Skeletal muscle cell (primary cell): ENCODE results near the gene ZNF600.
"Not testable (repeated sequence)": the region's sequence is repeated elsewhere in the genome, so short reads cannot be mapped to it uniquely, and the experiment has no call there.

ENCODE experiments used
- DNase-seq: peaks from one replicate; pipeline ENCODE4 v3.0.0-alpha.2; 2010; ENCODE audit warnings: low read depth
- H3K4me3 ChIP-seq: 2 replicates; pipeline ENCODE4 v1.5.1; 2011; ENCODE audit warnings: low read depth, mild to moderate bottlenecking, control low read depth, low read length, moderate library complexity

The ZNF600 gene

GRCh38 chr19:52743091-52743490 lies 43.5 kb downstream of the ZNF600 start:
- DNase-seq, result no peak
- H3K4me3 ChIP-seq, result no peak overlapping the region

- no peak overlapping the region for H3K4me3 ChIP-seq
- no peak for DNase-seq
These were observed 44.1 kb downstream of the ZNF600 start for GRCh38 chr19:52742516-52742915.

- H3K4me3 ChIP-seq, result no peak overlapping the region
- no peak for DNase-seq
These were observed 44.6 kb downstream of the ZNF600 start for GRCh38 chr19:52741951-52742485.

- DNase-seq, H3K4me3 ChIP-seq: not testable (repeated sequence)
These were observed 45.2 kb downstream of the ZNF600 start for GRCh38 chr19:52741371-52741770.

- H3K4me3 ChIP-seq, result no peak overlapping the region
- no peak for DNase-seq
These were observed 47.0 kb downstream of the ZNF600 start for GRCh38 chr19:52739576-52739975.

- H3K4me3 ChIP-seq, result no peak overlapping the region
- DNase-seq, result peak; percentile 13
These were observed 50.9 kb downstream of the ZNF600 start for GRCh38 chr19:52735734-52736133.

GRCh38 chr19:52734893-52735661 lies 51.5 kb downstream of the ZNF600 start, which contains the start of gene ZNF611:
Gene ZNF611, minus strand, starts transcription at chr19:52735044. Its CDS starts 19,150 bp downstream, at chr19:52715894.
- peak within 1 kb of the TSS; percentile 75 for H3K4me3 ChIP-seq
- DNase-seq, result peak; percentile 79

GRCh38 chr19:52734331-52734892 lies 52.2 kb downstream of the ZNF600 start:
- H3K4me3 ChIP-seq, result peak overlapping the region; percentile 75
- DNase-seq, result no peak

GRCh38 chr19:52726051-52726450 lies 60.5 kb downstream of the ZNF600 start:
- not testable (repeated sequence) for DNase-seq, H3K4me3 ChIP-seq

- no peak overlapping the region for H3K4me3 ChIP-seq
- DNase-seq, result no peak
These were observed 61.0 kb downstream of the ZNF600 start for GRCh38 chr19:52725528-52725961.

GRCh38 chr19:52724701-52725514 lies 61.7 kb downstream of the ZNF600 start:
- no peak for DNase-seq
- H3K4me3 ChIP-seq, result no peak overlapping the region

GRCh38 chr19:52723907-52724598 lies 62.5 kb downstream of the ZNF600 start:
- DNase-seq, H3K4me3 ChIP-seq: not testable (repeated sequence)

GRCh38 chr19:52722062-52723003 lies 64.3 kb downstream of the ZNF600 start:
- no peak overlapping the region for H3K4me3 ChIP-seq
- peak; percentile 24 for DNase-seq

- not testable (repeated sequence) for H3K4me3 ChIP-seq, DNase-seq
These were observed 66.0 kb downstream of the ZNF600 start for GRCh38 chr19:52720541-52720940.

GRCh38 chr19:52716522-52716921 lies 70.1 kb downstream of the ZNF600 start:
- no peak overlapping the region for H3K4me3 ChIP-seq
- DNase-seq, result no peak

GRCh38 chr19:52715902-52716301 lies 70.7 kb downstream of the ZNF600 start:
- not testable (repeated sequence) for H3K4me3 ChIP-seq, DNase-seq

GRCh38 chr19:52715330-52715729 lies 71.3 kb downstream of the ZNF600 start:
- H3K4me3 ChIP-seq, DNase-seq: not testable (repeated sequence)
